GM06990 (cell line): ENCODE results near the gene RPA1.

Experiments
- DNase-seq: peaks from one replicate; pipeline ENCODE4 v3.0.0-alpha.2; 2011; ENCODE audit not compliant: insufficient read length; ENCODE audit errors: extremely low read depth
- H3K27me3 ChIP-seq: replicated peaks from 2 replicates; pipeline ENCODE4 v1.6.0; 2011; ENCODE audit warnings: low read length; ENCODE audit not compliant: control insufficient read depth, insufficient read depth
- H3K36me3 ChIP-seq: 2 replicates; pipeline ENCODE4 v1.5.1; 2011; ENCODE audit warnings: low read length; ENCODE audit not compliant: control insufficient read depth, insufficient read depth
- H3K4me3 ChIP-seq: replicated peaks from 2 replicates; pipeline ENCODE4 v1.5.1; 2011; ENCODE audit warnings: low read depth, mild to moderate bottlenecking, control low read depth, low read length
- CTCF ChIP-seq: IDR thresholded peaks from 2 replicates; pipeline ENCODE4 v1.5.1; 2011; ENCODE audit warnings: low read length, control low read depth, mild to moderate bottlenecking, inconsistent platforms; ENCODE audit not compliant: insufficient read depth, poor library complexity, severe bottlenecking

Gene RPA1

GRCh38 chr17:1945621-1946020, 115.8 kb downstream of the RPA1 start:
- no peak overlapping the region for H3K4me3 ChIP-seq
- H3K27me3 ChIP-seq, result no peaks in the 10 kb centered on the region; the same call in 1 of the 2 replicates
- TF ChIP-seq CTCF, result no peak
- DNase-seq, result no peak
- H3K36me3 ChIP-seq, result no peaks in the 10 kb centered on the region

- Histone ChIP-seq H3K4me3 (no peak overlapping the region), H3K36me3 (no peaks in the 10 kb centered on the region), H3K27me3 (no peaks in the 10 kb centered on the region; the same call in 1 of the 2 replicates)
- TF ChIP-seq CTCF, result no peak
- no peak for DNase-seq
Measured at GRCh38 chr17:1946021-1946932, 116.5 kb downstream of the RPA1 start.

- DNase-seq, result no peak
- no peak overlapping the region for H3K4me3 ChIP-seq
- no peak for TF ChIP-seq CTCF
- H3K36me3 ChIP-seq, result no peaks in the 10 kb centered on the region
- H3K27me3 ChIP-seq, result no peaks in the 10 kb centered on the region; the same call in 1 of the 2 replicates
Measured at GRCh38 chr17:1947229-1947742, 117.5 kb downstream of the RPA1 start.

- H3K36me3 ChIP-seq, result no peaks in the 10 kb centered on the region
- no peak for TF ChIP-seq CTCF
- no peaks in the 10 kb centered on the region; the same call in 1 of the 2 replicates for H3K27me3 ChIP-seq
- no peak for DNase-seq
- H3K4me3 ChIP-seq, result no peak overlapping the region
Measured at GRCh38 chr17:1947743-1948516, 118.1 kb downstream of the RPA1 start.

GRCh38 chr17:1948517-1948825, 118.7 kb downstream of the RPA1 start:
- H3K27me3 ChIP-seq, result no peaks in the 10 kb centered on the region; the same call in 1 of the 2 replicates
- H3K4me3 ChIP-seq, result no peak overlapping the region
- no peak for DNase-seq
- TF ChIP-seq CTCF, result no peak
- H3K36me3 ChIP-seq, result no peaks in the 10 kb centered on the region
